AG10803 (cell line): ENCODE measurements around the gene HRH1.
"Not testable (repeated sequence)": the region's sequence is repeated elsewhere in the genome, so short reads cannot be mapped to it uniquely, and the experiment has no call there.

Source experiments
- DNase-seq: peaks from one replicate; pipeline ENCODE4 v3.0.0; 2010; ENCODE audit warnings: low read depth
- H3K4me3 ChIP-seq: 2 replicates; pipeline ENCODE4 v1.5.1; 2011; ENCODE audit warnings: mild to moderate bottlenecking, low read length, control low read depth
- TF ChIP-seq, protein P1 (sequence below): conservative IDR thresholded peaks from 2 replicates; pipeline ENCODE4 v1.5.1; 2011; ENCODE audit warnings: mild to moderate bottlenecking, low read length, control low read depth, inconsistent platforms

The HRH1 gene

DNA sequence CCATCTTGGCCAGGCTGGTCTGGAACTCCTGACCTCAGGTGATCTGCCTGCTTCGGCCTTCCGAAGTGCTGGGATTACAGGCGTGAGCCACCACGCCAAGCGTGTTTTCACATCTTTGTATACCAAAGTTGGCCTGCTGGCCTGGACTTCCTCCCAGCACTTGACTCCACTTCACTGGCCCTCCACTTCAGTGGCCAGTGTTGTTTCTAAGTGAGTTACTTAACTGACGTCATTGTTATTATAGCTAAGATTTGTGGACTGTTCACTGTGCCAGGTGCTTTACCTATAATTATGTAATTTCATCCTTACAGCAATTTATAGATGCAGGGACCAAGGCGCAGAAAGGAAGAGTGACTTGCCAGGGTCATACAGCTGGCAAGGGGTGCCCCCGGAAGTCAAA is 52.0 kb downstream of the HRH1 start:
- H3K4me3 ChIP-seq = no peak overlapping the region
- DNase-seq = no peak
- TF ChIP-seq, protein P1, sequence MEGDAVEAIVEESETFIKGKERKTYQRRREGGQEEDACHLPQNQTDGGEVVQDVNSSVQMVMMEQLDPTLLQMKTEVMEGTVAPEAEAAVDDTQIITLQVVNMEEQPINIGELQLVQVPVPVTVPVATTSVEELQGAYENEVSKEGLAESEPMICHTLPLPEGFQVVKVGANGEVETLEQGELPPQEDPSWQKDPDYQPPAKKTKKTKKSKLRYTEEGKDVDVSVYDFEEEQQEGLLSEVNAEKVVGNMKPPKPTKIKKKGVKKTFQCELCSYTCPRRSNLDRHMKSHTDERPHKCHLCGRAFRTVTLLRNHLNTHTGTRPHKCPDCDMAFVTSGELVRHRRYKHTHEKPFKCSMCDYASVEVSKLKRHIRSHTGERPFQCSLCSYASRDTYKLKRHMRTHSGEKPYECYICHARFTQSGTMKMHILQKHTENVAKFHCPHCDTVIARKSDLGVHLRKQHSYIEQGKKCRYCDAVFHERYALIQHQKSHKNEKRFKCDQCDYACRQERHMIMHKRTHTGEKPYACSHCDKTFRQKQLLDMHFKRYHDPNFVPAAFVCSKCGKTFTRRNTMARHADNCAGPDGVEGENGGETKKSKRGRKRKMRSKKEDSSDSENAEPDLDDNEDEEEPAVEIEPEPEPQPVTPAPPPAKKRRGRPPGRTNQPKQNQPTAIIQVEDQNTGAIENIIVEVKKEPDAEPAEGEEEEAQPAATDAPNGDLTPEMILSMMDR = no peak

DNA sequence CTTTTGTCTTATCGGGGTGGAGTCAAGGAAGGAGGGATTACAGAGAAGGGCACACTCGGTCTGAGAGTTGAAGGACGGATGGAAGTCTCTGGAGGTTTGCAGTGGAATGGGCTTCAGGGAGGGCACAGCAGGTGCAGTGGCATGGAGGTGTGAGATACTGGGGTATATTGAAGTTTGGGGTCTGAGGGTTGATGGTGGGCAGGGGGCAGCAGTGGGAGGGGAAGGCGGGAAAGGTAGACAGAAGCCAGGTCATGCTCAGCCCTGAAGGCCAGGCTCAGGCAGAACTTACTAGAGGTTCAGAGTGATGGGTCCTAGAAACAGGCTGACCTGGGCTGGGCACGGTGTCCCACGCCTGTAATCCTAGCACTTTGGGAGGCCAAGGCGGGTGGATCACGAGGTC is 52.7 kb downstream of the HRH1 start:
- H3K4me3 ChIP-seq = no peak overlapping the region
- DNase-seq = no peak
- TF ChIP-seq, protein P1 = no peak

DNA sequence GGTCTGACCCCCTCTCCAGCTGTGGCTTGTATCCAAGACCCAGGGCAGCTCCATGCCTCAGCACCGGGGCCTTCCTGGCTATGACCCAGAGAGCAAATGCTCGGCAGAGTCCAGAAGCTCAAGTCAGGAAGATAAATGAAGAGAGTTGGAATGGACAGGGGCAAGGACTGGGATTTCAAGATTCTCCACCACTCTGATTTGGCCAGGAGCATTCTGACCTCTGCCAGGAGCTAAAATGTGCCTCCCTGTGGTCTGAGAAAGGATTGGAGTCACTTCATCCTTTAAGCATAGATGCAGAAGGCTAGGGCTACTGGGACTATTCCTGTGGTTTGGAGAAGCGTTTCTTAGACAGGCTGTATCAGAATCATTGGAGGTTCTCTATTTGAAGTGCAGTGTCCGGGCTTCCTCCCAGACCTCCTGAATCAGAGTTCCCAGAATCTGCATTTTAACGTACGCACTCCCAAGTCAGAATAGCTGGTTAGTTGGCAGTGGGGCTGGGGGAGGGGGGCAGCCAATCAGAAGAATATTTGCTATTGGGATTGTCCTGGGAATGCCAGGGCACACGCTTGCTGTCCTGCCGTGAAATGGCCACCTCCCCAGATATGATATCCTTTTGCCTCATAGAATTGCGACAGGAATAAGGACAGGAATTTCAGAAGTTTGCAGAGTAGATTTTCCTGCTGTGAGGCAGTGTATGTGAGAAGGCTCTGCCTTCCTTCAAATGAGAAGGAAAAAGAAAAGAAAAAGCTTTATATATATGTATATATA is 57.4 kb downstream of the HRH1 start:
- TF ChIP-seq, protein P1 = peak; percentile 60
- peak overlapping the region; percentile 35 for H3K4me3 ChIP-seq
- DNase-seq = peak; percentile 81

DNA sequence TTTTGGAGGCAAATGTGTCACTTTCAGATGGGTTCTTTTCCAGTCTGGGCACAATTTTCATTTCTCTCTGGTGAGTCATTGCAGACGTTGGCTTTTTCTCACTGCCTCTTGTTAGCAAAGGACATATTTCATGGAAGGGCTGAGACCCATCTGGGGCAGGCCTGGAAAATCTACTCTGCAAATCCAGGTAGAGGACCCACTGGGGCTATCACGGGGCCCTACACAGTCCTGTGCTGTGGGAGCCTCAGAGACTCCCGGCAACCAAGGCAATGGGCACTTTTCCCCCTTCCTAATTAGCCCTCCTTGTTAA is 58.0 kb downstream of the HRH1 start:
- TF ChIP-seq, protein P1 = no peak
- no peak overlapping the region for H3K4me3 ChIP-seq
- peak; percentile 80 for DNase-seq

DNA sequence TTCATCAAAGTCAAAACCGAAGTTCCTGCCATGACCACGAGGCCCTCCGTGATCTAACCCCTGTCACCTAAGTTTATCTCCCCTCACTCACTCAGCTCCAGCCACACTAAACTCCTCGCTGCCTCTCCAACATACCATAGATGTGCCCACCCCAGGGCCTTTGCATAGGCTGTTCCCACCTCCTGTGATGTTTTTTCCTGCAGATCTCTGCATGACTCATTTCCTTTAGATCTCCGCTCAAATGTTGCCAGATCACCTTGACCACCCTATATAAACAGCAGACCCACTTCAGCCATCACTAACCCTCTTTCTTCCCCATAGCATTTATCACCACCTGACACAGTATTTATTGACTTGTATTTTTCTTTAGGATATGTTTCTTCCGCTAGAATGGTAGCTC is 58.5 kb downstream of the HRH1 start:
- TF ChIP-seq, protein P1 = no peak
- no peak overlapping the region for H3K4me3 ChIP-seq
- no peak for DNase-seq

DNA sequence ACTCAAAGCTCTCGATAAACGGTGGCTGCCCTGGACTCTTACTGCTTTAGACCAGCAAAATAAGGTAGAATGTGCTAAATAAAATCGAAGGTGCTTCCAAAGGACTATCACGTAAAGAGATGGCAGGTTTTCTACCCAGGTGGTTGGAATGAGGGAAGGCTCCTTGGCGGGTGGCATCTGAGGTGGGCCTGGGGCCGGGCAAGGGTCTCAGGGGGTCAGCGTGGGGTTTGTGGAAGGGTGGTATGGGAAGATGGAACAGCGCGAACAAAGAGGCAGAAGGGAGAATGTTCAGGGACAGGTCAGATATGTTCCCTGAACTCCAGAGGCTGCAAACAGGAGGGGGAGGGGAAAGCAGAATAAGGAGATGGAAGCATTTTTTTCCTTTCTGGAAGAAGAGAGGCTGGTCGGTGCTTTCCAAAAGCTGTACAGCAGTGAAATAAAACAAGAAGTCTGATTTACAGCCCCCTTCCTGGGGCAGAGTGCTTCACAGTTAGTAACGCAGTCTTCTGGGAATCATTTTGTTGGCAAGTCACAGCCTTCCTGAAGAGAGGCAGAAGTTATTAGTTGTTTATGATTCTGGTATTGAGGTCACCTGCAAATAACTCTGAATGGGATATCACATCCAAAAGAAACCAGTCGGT is 59.6 kb downstream of the HRH1 start:
- DNase-seq = no peak
- H3K4me3 ChIP-seq = no peak overlapping the region
- TF ChIP-seq, protein P1 = no peak

DNA sequence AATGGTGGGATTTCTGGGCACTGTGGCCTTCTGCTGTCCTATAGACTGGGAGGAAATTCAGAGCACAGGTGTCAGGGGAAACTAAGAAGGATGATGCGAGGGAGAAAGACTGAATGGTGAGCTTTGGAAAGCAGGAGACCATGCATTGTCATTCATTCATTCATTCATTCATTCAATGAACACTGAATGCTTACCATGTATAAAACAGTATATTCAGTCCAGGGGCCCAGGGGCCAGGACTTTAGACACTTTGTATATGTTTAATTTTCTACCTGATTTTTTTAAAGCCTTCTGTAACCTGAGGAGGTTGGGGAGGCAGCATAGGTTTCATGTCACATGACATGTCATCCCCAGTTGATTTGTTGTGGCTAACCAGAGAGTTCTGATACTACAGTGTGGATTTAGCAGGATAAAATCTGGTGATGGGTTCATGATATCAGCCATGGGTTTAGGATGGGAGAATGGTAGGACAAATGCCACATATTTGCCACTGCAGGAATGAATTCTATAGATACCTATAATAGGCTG is 60.2 kb downstream of the HRH1 start:
- TF ChIP-seq, protein P1 = no peak
- H3K4me3 ChIP-seq = no peak overlapping the region
- DNase-seq = no peak

DNA sequence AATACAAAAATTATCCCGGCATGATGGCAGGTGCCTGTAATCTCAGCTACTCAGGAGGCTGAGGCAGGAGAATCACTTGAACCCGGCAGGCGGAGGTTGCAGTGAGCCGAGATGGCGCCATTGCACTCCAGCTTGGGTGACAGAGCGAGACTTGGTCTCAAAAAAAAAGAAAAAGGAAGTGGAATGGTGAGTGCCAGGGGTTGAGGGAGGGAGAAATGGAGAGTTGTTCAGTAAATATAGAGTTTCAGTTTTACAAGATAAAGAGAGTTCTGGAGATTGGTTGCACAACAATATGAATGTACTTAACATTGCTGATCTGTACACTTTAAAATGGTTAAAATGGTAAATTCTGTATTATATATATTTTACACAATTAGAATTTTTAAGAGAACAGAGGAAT is 63.1 kb downstream of the HRH1 start:
- not testable (repeated sequence) for H3K4me3 ChIP-seq, DNase-seq
